Neural cell (in vitro differentiated cells): ENCODE results near the gene UBE2D4. TPM values are rescaled to one million over a fixed set of nuclear protein-coding genes. Genes with fewer than 3 reads are reported as not detected.

Experiments used
- polyA plus RNA-seq: library from polyadenylated mRNA; depleted of rRNA; stranded (reverse); fragments of >200 nt; gene quantifications from 2 replicates; pipeline ENCODE4 v1.2.3, GENCODE V29; 2014

The UBE2D4 gene
- polyA plus RNA-seq, 1 donor from 2014 or later, result 11.2 TPM

Other genes starting within 250 kb of the UBE2D4 start
- gene COA1, start 196.9 kb upstream of the UBE2D4 start, polyA plus RNA-seq, result 141 and 157 TPM in 2 replicates
- 12.4 and 17.0 TPM in 2 replicates for gene BLVRA, start 167.8 kb upstream of the UBE2D4 start, polyA plus RNA-seq
- 110 and 132 TPM in 2 replicates for gene MRPS24, start 56.9 kb upstream of the UBE2D4 start, polyA plus RNA-seq
- gene URGCP, start 19.8 kb upstream of the UBE2D4 start, polyA plus RNA-seq, result 43.0 and 49.6 TPM in 2 replicates
- gene SPDYE1, start 71.5 kb downstream of the UBE2D4 start, polyA plus RNA-seq, result not detected in 2 replicates
- 124 and 136 TPM in 2 replicates for gene DBNL, start 118.3 kb downstream of the UBE2D4 start, polyA plus RNA-seq
- not detected in 2 replicates for gene PGAM2, start 139.1 kb downstream of the UBE2D4 start, polyA plus RNA-seq
- gene POLM, start 156.1 kb downstream of the UBE2D4 start, polyA plus RNA-seq, result 24.6 and 27.7 TPM in 2 replicates
- 0.30 TPM in 1 of 2 replicates, not detected in the other for gene AEBP1, start 177.9 kb downstream of the UBE2D4 start, polyA plus RNA-seq
- 79.5 and 84.6 TPM in 2 replicates for gene POLD2, start 197.1 kb downstream of the UBE2D4 start, polyA plus RNA-seq
- 0.76 TPM in 1 of 2 replicates, not detected in the other for gene MYL7, start 214.9 kb downstream of the UBE2D4 start, polyA plus RNA-seq